ENCODE measurements around the gene ATP6V1F.

The ATP6V1F gene

DNA sequence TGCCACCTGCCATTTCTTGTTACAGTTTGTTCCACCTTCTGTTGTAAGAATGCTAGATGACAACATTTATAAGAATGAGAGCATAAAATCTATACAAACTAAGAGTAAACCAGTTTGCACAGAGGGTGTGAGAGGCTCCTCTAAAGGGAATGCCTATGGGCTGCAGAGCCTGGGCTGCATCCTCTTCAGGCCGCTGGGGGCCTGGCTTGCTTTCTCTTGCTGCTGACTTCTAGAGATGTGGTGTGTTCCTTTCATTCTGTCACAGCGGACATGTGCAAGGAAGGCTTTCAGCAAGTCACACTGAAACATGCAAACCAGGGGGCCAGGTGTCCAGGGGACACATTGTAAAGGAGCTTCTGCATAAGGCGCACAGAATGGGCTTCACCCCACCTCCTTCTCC lies 7.1 kb upstream of the ATP6V1F start:
- H3K4me1 ChIP-seq (ENCODE audit: control insufficient read depth, low read length): peaks cover 5% of the 10 kb centered on the region; the same call in 1 of the 2 replicates
- TF ChIP-seq, protein P1, sequence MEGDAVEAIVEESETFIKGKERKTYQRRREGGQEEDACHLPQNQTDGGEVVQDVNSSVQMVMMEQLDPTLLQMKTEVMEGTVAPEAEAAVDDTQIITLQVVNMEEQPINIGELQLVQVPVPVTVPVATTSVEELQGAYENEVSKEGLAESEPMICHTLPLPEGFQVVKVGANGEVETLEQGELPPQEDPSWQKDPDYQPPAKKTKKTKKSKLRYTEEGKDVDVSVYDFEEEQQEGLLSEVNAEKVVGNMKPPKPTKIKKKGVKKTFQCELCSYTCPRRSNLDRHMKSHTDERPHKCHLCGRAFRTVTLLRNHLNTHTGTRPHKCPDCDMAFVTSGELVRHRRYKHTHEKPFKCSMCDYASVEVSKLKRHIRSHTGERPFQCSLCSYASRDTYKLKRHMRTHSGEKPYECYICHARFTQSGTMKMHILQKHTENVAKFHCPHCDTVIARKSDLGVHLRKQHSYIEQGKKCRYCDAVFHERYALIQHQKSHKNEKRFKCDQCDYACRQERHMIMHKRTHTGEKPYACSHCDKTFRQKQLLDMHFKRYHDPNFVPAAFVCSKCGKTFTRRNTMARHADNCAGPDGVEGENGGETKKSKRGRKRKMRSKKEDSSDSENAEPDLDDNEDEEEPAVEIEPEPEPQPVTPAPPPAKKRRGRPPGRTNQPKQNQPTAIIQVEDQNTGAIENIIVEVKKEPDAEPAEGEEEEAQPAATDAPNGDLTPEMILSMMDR (IDR thresholded peaks at IDR 0.05; ENCODE audit: low read depth, low read length, poor library complexity, severe bottlenecking): no peak
- TF ChIP-seq EZH2phosphoT487 (IDR thresholded peaks at IDR 0.05; ENCODE audit: borderline replicate concordance, low read length): no peak
- no peaks in the 10 kb centered on the region for H3K27me3 ChIP-seq (ENCODE audit: control insufficient read depth, low read length)
- no peak overlapping the region for H3K27ac ChIP-seq (ENCODE audit: low read depth, low read length)
- H3K79me2 ChIP-seq (ENCODE audit: control insufficient read depth, low read length): no peaks in the 10 kb centered on the region
- no peaks in the 10 kb centered on the region for H3K9me3 ChIP-seq (ENCODE audit: control insufficient read depth, insufficient read depth, low read length)
- H3K9me2 ChIP-seq (replicated peaks; ENCODE audit: control insufficient read depth, low read length): no peaks in the 10 kb centered on the region
- H3F3A ChIP-seq (ENCODE audit: control insufficient read depth, insufficient read depth): no peaks in the 10 kb centered on the region
- no peaks in the 10 kb centered on the region for H3K36me3 ChIP-seq (ENCODE audit: control insufficient read depth, low read length)
- H3K4me3 ChIP-seq (ENCODE audit: low read length): no peak overlapping the region
- H3K4me2 ChIP-seq (ENCODE audit: low read length): no peak overlapping the region
- H4K20me1 ChIP-seq (ENCODE audit: control insufficient read depth, insufficient read depth, low read depth, low read length): no peaks in the 10 kb centered on the region

DNA sequence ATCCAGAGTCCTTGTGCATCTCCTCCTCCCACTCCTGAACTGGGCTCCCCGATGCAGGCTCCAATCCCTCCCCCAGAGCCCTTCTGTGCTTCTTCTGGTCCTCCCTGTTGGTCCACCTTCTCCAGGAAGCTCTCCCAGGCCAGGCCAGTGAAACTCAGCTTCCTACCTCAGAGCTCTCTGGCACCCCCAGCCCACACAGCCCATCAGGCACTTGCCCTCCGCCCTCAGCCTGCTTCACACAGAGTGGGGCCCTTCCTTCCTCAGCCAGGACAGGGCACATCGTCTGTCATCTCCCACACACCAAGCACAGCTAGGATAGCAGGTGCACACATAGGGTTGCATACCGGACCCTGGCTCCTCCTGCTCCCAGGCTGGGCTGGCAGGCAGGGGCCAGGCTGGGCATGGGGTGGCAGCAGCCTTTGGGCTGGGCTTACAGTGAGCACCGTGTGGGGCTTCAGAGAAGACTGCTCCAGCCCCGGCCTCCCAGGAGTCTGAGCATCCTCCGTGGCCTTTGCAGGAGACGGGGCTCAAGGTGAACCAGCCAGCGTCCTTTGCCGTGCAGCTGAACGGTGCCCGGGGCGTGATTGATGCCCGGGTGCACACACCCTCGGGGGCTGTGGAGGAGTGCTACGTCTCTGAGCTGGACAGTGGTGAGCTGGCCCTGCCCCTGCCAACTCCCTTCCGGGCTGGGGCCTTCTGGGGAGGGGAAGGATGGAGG lies 6.5 kb upstream of the ATP6V1F start:
- Histone ChIP-seq H3K79me2 (ENCODE audit: control insufficient read depth, low read length) (no peaks in the 10 kb centered on the region), H3K27ac (ENCODE audit: low read depth, low read length) (no peak overlapping the region), H3K27me3 (ENCODE audit: control insufficient read depth, low read length) (no peaks in the 10 kb centered on the region), H3K4me3 (ENCODE audit: low read length) (no peak overlapping the region), H3K36me3 (ENCODE audit: control insufficient read depth, low read length) (no peaks in the 10 kb centered on the region), H4K20me1 (ENCODE audit: control insufficient read depth, insufficient read depth, low read depth, low read length) (no peaks in the 10 kb centered on the region), H3K9me3 (ENCODE audit: control insufficient read depth, insufficient read depth, low read length) (no peaks in the 10 kb centered on the region), H3K9me2 (replicated peaks; ENCODE audit: control insufficient read depth, low read length) (no peaks in the 10 kb centered on the region), H3F3A (ENCODE audit: control insufficient read depth, insufficient read depth) (no peaks in the 10 kb centered on the region), H3K4me1 (ENCODE audit: control insufficient read depth, low read length) (peaks cover 5% of the 10 kb centered on the region; the same call in 1 of the 2 replicates), H3K4me2 (ENCODE audit: low read length) (no peak overlapping the region)
- TF ChIP-seq EZH2phosphoT487 (IDR thresholded peaks at IDR 0.05; ENCODE audit: borderline replicate concordance, low read length): no peak
- TF ChIP-seq, protein P1 (IDR thresholded peaks at IDR 0.05; ENCODE audit: low read depth, low read length, poor library complexity, severe bottlenecking): no peak

DNA sequence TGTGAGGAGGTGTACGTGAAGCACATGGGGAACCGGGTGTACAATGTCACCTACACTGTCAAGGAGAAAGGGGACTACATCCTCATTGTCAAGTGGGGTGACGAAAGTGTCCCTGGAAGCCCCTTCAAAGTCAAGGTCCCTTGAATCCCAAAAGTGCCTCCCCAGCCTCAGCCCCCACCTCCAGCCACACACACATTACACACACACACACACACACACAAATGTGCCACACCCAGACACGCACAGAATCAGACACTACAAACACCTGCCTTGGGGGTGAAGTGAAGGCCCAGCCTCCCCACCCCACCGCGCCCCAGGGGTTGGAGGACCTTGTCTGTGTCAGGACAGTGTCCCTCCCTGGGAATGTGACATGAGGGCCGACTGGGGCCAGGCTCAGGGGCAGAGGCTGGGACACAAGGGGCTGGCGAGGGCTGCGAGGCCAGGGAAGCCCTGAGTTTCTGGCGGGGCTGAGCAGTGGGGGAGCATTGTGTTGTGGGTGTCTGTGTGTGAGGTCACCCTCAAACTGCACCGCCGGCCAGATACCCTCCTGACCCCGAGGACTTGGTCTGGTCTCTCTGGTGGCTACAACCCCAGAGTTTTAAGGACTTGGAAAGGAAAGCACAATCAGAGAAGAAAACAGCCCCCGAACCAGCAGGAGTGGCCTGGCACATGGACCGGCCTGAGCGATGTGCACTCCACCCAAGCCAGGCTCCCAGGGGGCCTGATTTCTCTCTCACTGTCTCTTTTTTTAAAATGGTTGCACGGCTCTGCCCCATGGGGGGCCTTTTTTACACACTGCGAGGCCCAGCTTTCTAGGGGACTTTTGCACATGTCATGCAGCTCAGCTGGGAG lies 4.0 kb upstream of the ATP6V1F start:
- Histone ChIP-seq H3K36me3 (ENCODE audit: control insufficient read depth, low read length) (peaks cover 5% of the 10 kb centered on the region; the same call in 1 of the 2 replicates), H3K27me3 (ENCODE audit: control insufficient read depth, low read length) (no peaks in the 10 kb centered on the region), H3K4me2 (ENCODE audit: low read length) (no peak overlapping the region), H3K79me2 (ENCODE audit: control insufficient read depth, low read length) (peaks cover 9% of the 10 kb centered on the region), H3K4me3 (ENCODE audit: low read length) (no peak overlapping the region), H3K9me2 (replicated peaks; ENCODE audit: control insufficient read depth, low read length) (no peaks in the 10 kb centered on the region), H3F3A (ENCODE audit: control insufficient read depth, insufficient read depth) (no peaks in the 10 kb centered on the region), H3K27ac (ENCODE audit: low read depth, low read length) (no peak overlapping the region), H4K20me1 (ENCODE audit: control insufficient read depth, insufficient read depth, low read depth, low read length) (no peaks in the 10 kb centered on the region), H3K9me3 (ENCODE audit: control insufficient read depth, insufficient read depth, low read length) (no peaks in the 10 kb centered on the region), H3K4me1 (ENCODE audit: control insufficient read depth, low read length) (peaks cover 13% of the 10 kb centered on the region)
- TF ChIP-seq, protein P1 (IDR thresholded peaks at IDR 0.05; ENCODE audit: low read depth, low read length, poor library complexity, severe bottlenecking): no peak
- no peak for TF ChIP-seq EZH2phosphoT487 (IDR thresholded peaks at IDR 0.05; ENCODE audit: borderline replicate concordance, low read length)
